ENCODE measurements around the gene MARF1. TPM values are rescaled to one million over a fixed set of nuclear protein-coding genes. Genes with fewer than 3 reads are reported as not detected.
A peak's percentile ranks its signal among the peaks of the same experiment; 100 is the strongest.
"Not testable (repeated sequence)": the region's sequence is repeated elsewhere in the genome, so short reads cannot be mapped to it uniquely, and the experiment has no call there.

The MARF1 gene
- total RNA-seq, 8 experiments from 2014 or later, result 14.4 to 49.9 (median 23.2) TPM

- Histone ChIP-seq H3K27ac (peak overlapping the region; percentile 46 to 70), H3K4me1 (replicated peaks in 1 of 2) (peaks cover 19% of the 10 kb centered on the region in 2 donors)
- 0 to 100% (median 100%) methylated on average over 1 to 9 of the region's 10 CpGs; no CpG with 5 or more reads in 1 of the 10 experiments for WGBS, 10 experiments
- not testable (repeated sequence) for H3K4me3 ChIP-seq; ATAC-seq (replicated peaks in 6 of 8)
- in situ Hi-C loops (cut with MboI; ENCODE audit: low pct_unique_long_range_greater_than_20kb in 2 of 9, low sequenced_read_pairs in 9 of 9, unreplicated experiment in 9 of 9), result loop anchor here in 1 of 9 experiments (25.0 kb wide), 1 partner anchor 90 kb away; no protein-coding TSS in a partner anchor
These were observed 29.2 kb upstream of the MARF1 start for GRCh38 chr16:15672127-15672513.

- Histone ChIP-seq H3K4me3 (no peak overlapping the region), H3K27ac (peak overlapping the region; percentile 46 to 70), H3K4me1 (replicated peaks in 1 of 2) (peaks cover 19% of the 10 kb centered on the region in 2 donors)
- 50 to 96% (median 90%) methylated on average over 1 to 7 of the region's 8 CpGs; no CpG with 5 or more reads in 4 of the 10 experiments for WGBS, 10 experiments
- in situ Hi-C loops (cut with MboI; ENCODE audit: low pct_unique_long_range_greater_than_20kb in 2 of 9, low sequenced_read_pairs in 9 of 9, unreplicated experiment in 9 of 9), result loop anchor here in 1 of 9 experiments (25.0 kb wide), 1 partner anchor 91 kb away; no protein-coding TSS in a partner anchor
- no peak for ATAC-seq (replicated peaks in 6 of 8)
These were observed 28.7 kb upstream of the MARF1 start for GRCh38 chr16:15671530-15672117.

GRCh38 chr16:15667091-15667742 is 24.3 kb upstream of the MARF1 start:
- 71 to 99% (median 89%) methylated on average over 3 to 13 of the region's 18 CpGs; no CpG with 5 or more reads in 1 of the 10 experiments for WGBS, 10 experiments
- ATAC-seq (replicated peaks in 6 of 8), result no peak
- H3K27ac ChIP-seq, result no peak overlapping the region

DNA sequence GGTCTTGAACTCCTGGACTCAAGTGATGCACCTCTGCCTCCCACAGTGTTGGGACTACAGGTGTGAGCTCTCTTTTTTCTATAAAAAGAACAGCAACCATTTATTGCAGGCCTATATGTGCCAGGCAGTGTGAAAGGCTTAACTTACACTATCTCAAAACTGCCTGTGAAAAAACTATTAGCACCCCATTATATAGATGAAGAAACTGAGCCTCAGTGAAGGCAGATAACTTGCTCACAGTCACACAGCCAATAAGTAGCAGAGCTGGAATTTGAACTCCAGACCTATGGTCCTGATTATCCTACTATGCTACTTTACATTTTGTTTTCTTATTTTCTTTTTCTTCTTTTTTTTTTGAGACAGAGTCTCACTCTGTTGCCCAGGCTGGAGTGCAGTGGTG is 22.2 kb upstream of the MARF1 start:
- H3K27ac ChIP-seq, result no peak overlapping the region
- ATAC-seq (replicated peaks in 6 of 8), result no peak
- H3K4me1 ChIP-seq (replicated peaks in 1 of 2), result no peaks in the 10 kb centered on the region
- H3K4me3 ChIP-seq, result no peak overlapping the region
- in situ Hi-C loops (cut with MboI; ENCODE audit: low pct_unique_long_range_greater_than_20kb in 2 of 9, low sequenced_read_pairs in 9 of 9, unreplicated experiment in 9 of 9), result loop anchor here in 1 of 9 experiments (25.0 kb wide), 1 partner anchor 97 kb away; no protein-coding TSS in a partner anchor

More at GRCh38 chr16:15667091-15667742, 24.3 kb upstream of the MARF1 start:
- H3K4me1 ChIP-seq (replicated peaks in 1 of 2), result peaks cover 6 to 8% of the 10 kb centered on the region in 2 donors
- in situ Hi-C loops (cut with MboI; ENCODE audit: low pct_unique_long_range_greater_than_20kb in 2 of 9, low sequenced_read_pairs in 9 of 9, unreplicated experiment in 9 of 9), result loop anchor here in 1 of 9 experiments (25.0 kb wide), 1 partner anchor 95 kb away; no protein-coding TSS in a partner anchor
- no peak overlapping the region for H3K4me3 ChIP-seq

GRCh38 chr16:15660203-15660601 is 17.2 kb upstream of the MARF1 start:
- H3K4me3 ChIP-seq, result no peak overlapping the region
- no peaks in the 10 kb centered on the region for H3K4me1 ChIP-seq (replicated peaks in 1 of 2)
- 75 to 100% (median 100%) methylated on average over 1 to 3 of the region's 5 CpGs; no CpG with 5 or more reads in 5 of the 10 experiments for WGBS, 10 experiments
- in situ Hi-C loops (cut with MboI; ENCODE audit: low pct_unique_long_range_greater_than_20kb in 2 of 9, low sequenced_read_pairs in 9 of 9, unreplicated experiment in 9 of 9), result loop anchor here in 1 of 9 experiments (25.0 kb wide), 1 partner anchor 102 kb away; no protein-coding TSS in a partner anchor
- no peak overlapping the region for H3K27ac ChIP-seq
- no peak for ATAC-seq (replicated peaks in 6 of 8)

DNA sequence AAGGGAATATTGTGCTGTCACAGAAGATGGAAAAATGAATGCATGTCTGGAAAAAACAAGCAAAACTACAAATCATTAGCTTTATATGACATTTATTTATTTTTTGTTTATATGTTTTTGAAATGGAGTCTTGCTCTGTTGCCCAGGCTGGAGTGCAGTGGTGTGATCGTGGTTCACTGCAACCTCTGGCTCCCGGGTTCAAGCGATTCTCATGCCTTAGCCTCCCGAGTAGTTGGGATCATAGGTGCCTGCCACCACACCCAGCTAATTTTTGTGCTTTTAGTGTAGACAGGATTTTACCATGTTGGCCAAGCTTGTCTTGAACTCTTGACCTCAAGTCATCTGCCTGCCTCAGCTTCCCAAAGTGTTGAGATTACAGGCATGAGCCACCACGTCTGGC is 15.6 kb upstream of the MARF1 start:
- 83 to 100% (median 98%) methylated on average over 1 to 5 of the region's 5 CpGs; no CpG with 5 or more reads in 6 of the 10 experiments for whole genome bisulfite sequencing, 10 experiments
- H3K27ac ChIP-seq, result no peak overlapping the region

DNA sequence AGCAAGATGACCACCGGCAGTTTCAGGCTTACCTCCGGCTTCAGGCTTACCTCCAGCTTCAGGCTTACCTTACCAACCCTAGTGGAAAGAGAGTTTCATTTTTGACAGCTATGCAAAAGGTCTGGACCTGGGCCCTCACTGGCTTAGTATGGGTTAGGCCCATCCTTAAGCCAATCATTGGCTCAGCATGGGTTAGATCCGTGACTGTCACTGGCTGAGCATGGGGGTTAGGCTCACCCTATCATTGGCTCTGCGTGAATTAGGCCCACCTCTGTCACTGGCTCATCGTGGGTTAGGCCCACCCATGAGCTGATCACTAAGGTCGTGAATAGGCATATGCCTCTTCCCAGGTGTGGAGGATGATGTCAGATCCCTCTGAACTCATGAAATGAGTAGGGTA is 15.2 kb upstream of the MARF1 start:
- in situ Hi-C loops (cut with MboI; ENCODE audit: low pct_unique_long_range_greater_than_20kb in 2 of 9, low sequenced_read_pairs in 9 of 9, unreplicated experiment in 9 of 9), result loop anchor here in 1 of 9 experiments (25.0 kb wide), 1 partner anchor 104 kb away; no protein-coding TSS in a partner anchor
- no peak overlapping the region for H3K4me3 ChIP-seq
- no peak overlapping the region for H3K27ac ChIP-seq
- 79 to 100% (median 100%) methylated on average over 1 to 3 of the region's 6 CpGs; no CpG with 5 or more reads in 3 of the 10 experiments for WGBS, 10 experiments
- H3K4me1 ChIP-seq (replicated peaks in 1 of 2), result no peaks in the 10 kb centered on the region
- no peak for ATAC-seq (replicated peaks in 6 of 8)

More for the DNA sequence above, 15.6 kb upstream of the MARF1 start:
- H3K4me3 ChIP-seq, result no peak overlapping the region
- no peak for ATAC-seq (replicated peaks in 6 of 8)
- H3K4me1 ChIP-seq (replicated peaks in 1 of 2), result no peaks in the 10 kb centered on the region
- in situ Hi-C loops (cut with MboI; ENCODE audit: low pct_unique_long_range_greater_than_20kb in 2 of 9, low sequenced_read_pairs in 9 of 9, unreplicated experiment in 9 of 9), result loop anchor here in 1 of 9 experiments (25.0 kb wide), 1 partner anchor 104 kb away; no protein-coding TSS in a partner anchor

GRCh38 chr16:15655561-15655960 is 12.6 kb upstream of the MARF1 start:
- H3K4me1 ChIP-seq (replicated peaks in 1 of 2); H3K4me3 ChIP-seq; H3K27ac ChIP-seq; ATAC-seq (replicated peaks in 6 of 8): not testable (repeated sequence)
- in situ Hi-C loops (cut with MboI; ENCODE audit: low pct_unique_long_range_greater_than_20kb in 2 of 9, low sequenced_read_pairs in 9 of 9, unreplicated experiment in 9 of 9), result loop anchor here in 1 of 9 experiments (25.0 kb wide), 1 partner anchor 107 kb away; no protein-coding TSS in a partner anchor
- 100% methylated on average over 1 of the region's 6 CpGs; no CpG with 5 or more reads in 9 of the 10 experiments for WGBS, 10 experiments

GRCh38 chr16:15654591-15654990 is 11.6 kb upstream of the MARF1 start:
- ATAC-seq (replicated peaks in 6 of 8), result no peak
- no peak overlapping the region for H3K27ac ChIP-seq
- whole genome bisulfite sequencing, 10 experiments, result 46 to 100% (median 78%) methylated on average over 1 to 2 of the region's 2 CpGs; no CpG with 5 or more reads in 2 of the 10 experiments
- no peaks in the 10 kb centered on the region for H3K4me1 ChIP-seq (replicated peaks in 1 of 2)
- H3K4me3 ChIP-seq, result no peak overlapping the region
- in situ Hi-C loops (cut with MboI; ENCODE audit: low pct_unique_long_range_greater_than_20kb in 2 of 9, low sequenced_read_pairs in 9 of 9, unreplicated experiment in 9 of 9), result loop anchor here in 1 of 9 experiments (25.0 kb wide), 1 partner anchor 108 kb away; no protein-coding TSS in a partner anchor

GRCh38 chr16:15653227-15653626 is 10.3 kb upstream of the MARF1 start:
- WGBS, 10 experiments, result 0 to 50% (median 30%) methylated on average over 2 to 4 of the region's 4 CpGs; no CpG with 5 or more reads in 5 of the 10 experiments
- Histone ChIP-seq H3K27ac (no peak overlapping the region), H3K4me3 (no peak overlapping the region), H3K4me1 (replicated peaks in 1 of 2) (peaks cover 0 to 2% of the 10 kb centered on the region in 2 donors)
- in situ Hi-C loops (cut with MboI; ENCODE audit: low pct_unique_long_range_greater_than_20kb in 2 of 9, low sequenced_read_pairs in 9 of 9, unreplicated experiment in 9 of 9), result loop anchor here in 1 of 9 experiments (25.0 kb wide), 1 partner anchor 109 kb away; no protein-coding TSS in a partner anchor
- ATAC-seq (replicated peaks in 6 of 8), result peak in 2 of 8 experiments; percentile 8 to 30

DNA sequence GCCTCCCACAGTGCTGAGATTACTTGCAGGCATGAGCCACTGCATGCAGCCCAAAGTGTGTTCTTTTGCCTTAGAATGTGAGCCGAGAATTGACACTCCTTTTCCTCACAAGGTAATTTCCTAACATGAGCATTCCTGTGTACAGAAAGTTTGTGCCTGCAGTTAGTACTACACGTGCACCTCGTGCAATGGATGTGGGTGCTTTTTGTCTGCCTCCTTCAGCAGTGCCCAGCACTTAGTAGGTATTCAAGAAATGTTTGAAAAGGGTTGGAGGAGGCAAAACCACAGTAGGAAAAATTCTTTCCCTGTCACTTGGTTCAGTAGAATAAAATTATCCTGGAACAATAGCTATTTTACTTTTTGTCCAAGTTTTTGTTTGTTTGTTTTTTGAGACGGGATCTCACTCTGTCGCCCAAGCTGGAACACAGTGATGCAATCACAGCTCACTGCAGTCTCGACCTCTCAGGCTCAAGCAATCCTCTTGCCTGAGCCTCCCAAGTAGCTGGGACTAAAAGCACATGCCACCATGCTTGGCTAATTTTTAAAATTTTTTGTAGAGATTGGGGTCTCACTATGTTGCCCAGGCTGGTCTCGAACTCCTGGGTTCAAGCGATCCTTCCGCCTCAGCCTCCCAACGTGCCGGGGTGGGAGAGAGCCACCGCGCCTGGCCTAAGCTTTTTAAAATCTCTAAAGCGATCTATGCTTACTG is 9.5 kb upstream of the MARF1 start:
- in situ Hi-C loops (cut with MboI; ENCODE audit: low pct_unique_long_range_greater_than_20kb in 2 of 9, low sequenced_read_pairs in 9 of 9, unreplicated experiment in 9 of 9), result loop anchor here in 1 of 9 experiments (25.0 kb wide), 1 partner anchor 110 kb away; no protein-coding TSS in a partner anchor
- WGBS, 10 experiments, result 61 to 100% (median 95%) methylated on average over 1 to 11 of the region's 14 CpGs; no CpG with 5 or more reads in 1 of the 10 experiments
- ATAC-seq (replicated peaks in 6 of 8), result no peak
- H3K27ac ChIP-seq, result no peak overlapping the region
- H3K4me1 ChIP-seq (replicated peaks in 1 of 2), result peaks cover 0 to 2% of the 10 kb centered on the region in 2 donors
- H3K4me3 ChIP-seq, result no peak overlapping the region

DNA sequence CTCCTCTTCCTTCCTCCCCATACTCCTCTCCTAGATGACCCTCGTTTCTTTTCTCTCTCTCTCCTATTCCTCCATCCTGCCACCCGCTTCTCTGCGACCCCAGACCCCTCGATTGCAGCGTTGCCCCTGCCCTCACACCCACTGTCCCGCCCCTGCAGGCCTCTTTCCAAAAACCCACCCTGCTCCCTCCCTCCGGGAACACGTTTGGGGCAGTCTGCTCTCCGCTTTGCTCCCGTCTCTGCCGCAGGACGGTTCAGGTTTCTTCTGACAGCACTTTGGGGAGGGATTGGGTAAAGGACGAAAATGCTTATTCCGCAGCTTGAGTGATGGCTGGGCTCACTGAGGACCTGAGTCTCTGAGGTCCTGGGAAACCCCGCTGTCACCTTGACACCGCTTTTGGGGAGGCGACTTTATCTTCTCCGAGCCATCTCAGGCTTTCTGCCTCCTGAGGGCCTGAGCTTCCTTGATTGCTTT is 7.8 kb upstream of the MARF1 start:
- WGBS, 10 experiments, result 0 to 20% (median 5%) methylated on average over 1 to 5 of the region's 18 CpGs; no CpG with 5 or more reads in 3 of the 10 experiments
- in situ Hi-C loops (cut with MboI; ENCODE audit: low pct_unique_long_range_greater_than_20kb in 2 of 9, low sequenced_read_pairs in 9 of 9, unreplicated experiment in 9 of 9), result loop anchor here in 1 of 9 experiments (25.0 kb wide), 1 partner anchor 112 kb away; no protein-coding TSS in a partner anchor
- peak in 3 of 8 experiments; percentile 5 to 10 (median 9) for ATAC-seq (replicated peaks in 6 of 8)
- H3K27ac ChIP-seq, result no peak overlapping the region
- peak overlapping the region; percentile 52 to 82 (median 61) for H3K4me3 ChIP-seq
- H3K4me1 ChIP-seq (replicated peaks in 1 of 2), result peaks cover 0 to 2% of the 10 kb centered on the region in 2 donors

All from motor neuron (in vitro differentiated cells).